ENCODE data around the gene BCL6.

- no peak for TF ChIP-seq CTCF (IDR thresholded peaks at IDR 0.05; ENCODE audit: poor library complexity)
- TF ChIP-seq EZH2 (IDR thresholded peaks at IDR 0.05; ENCODE audit: borderline replicate concordance): no peak
These were observed 49.8 kb downstream of the BCL6 start for GRCh38 chr3:187695449-187695848.

Data from hepatocyte (in vitro differentiated cells).